Testis (tissue), 2 donors: Measurements from ENCODE around the gene DNAJC19.

Experiments used
- POLR2A ChIP-seq: fragments of 450-650 bp; IDR thresholded peaks from one replicate; pipeline ENCODE4 v1.6.1; 2017; ENCODE audit warnings: antibody characterized with exemption, mild to moderate bottlenecking, moderate library complexity
- TF ChIP-seq, protein P1 (sequence below), 3 experiments: fragments of 450-650 bp in 2 of 3; fragments of 200-600 bp in 1 of 3; sonication (generic) in 1 of 3; IDR thresholded peaks; one replicate each; pipeline ENCODE4 v1.5.1; 2016 to 2019; ENCODE audit warnings: antibody characterized with exemption in 3 of 3, mild to moderate bottlenecking in 2 of 3, moderate library complexity in 1 of 3

DNA sequence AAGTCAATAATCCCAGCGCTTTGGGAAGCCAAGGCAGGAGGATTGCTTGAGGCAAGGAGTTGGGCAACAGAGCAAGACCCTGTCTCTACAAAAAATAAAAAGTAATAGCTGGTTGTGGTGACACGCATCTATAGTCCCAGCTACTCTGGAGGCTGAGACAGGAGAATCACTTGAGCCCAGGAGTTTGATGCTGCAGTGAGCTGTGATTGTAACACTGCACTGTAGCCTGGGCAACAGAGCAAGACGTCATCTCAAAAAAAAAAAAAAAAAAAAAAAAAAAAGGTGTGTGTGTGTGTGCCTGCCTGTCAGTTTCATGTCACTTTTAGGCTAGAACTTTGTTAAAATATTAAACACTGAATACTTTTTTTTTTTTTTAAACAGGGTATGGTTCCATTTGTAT lies 28.4 kb downstream of the DNAJC19 start:
- TF ChIP-seq, protein P1, sequence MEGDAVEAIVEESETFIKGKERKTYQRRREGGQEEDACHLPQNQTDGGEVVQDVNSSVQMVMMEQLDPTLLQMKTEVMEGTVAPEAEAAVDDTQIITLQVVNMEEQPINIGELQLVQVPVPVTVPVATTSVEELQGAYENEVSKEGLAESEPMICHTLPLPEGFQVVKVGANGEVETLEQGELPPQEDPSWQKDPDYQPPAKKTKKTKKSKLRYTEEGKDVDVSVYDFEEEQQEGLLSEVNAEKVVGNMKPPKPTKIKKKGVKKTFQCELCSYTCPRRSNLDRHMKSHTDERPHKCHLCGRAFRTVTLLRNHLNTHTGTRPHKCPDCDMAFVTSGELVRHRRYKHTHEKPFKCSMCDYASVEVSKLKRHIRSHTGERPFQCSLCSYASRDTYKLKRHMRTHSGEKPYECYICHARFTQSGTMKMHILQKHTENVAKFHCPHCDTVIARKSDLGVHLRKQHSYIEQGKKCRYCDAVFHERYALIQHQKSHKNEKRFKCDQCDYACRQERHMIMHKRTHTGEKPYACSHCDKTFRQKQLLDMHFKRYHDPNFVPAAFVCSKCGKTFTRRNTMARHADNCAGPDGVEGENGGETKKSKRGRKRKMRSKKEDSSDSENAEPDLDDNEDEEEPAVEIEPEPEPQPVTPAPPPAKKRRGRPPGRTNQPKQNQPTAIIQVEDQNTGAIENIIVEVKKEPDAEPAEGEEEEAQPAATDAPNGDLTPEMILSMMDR (IDR thresholded peaks at IDR 0.05): no peak
- TF ChIP-seq POLR2A: no peak
